Glomerular endothelial cell (primary cell): ENCODE measurements around the gene ELAVL4. TPM values are rescaled to one million over a fixed set of nuclear protein-coding genes. Genes with fewer than 3 reads are reported as not detected.

Experiments used
- DNase-seq: peaks from one replicate; pipeline ENCODE4 v3.0.0-alpha.2; 2011; ENCODE audit warnings: low read depth, low spot score; ENCODE audit errors: extremely low read depth
- total RNA-seq: library from RNA; depleted of rRNA; stranded (reverse); fragments of >200 nt; gene quantifications from 2 replicates; pipeline ENCODE4 v1.2.3, GENCODE V29; 2015

The ELAVL4 gene
- total RNA-seq, 1 donor from 2014 or later = not detected

GRCh38 chr1:50175719-50176639 lies 67.3 kb downstream of the ELAVL4 start:
- no peak for DNase-seq

- DNase-seq = no peak
These were observed 69.3 kb downstream of the ELAVL4 start for GRCh38 chr1:50177994-50178393.

- no peak for DNase-seq
These were observed 70.9 kb downstream of the ELAVL4 start for GRCh38 chr1:50179639-50180038.

GRCh38 chr1:50180367-50180766 lies 71.6 kb downstream of the ELAVL4 start:
- DNase-seq = no peak

GRCh38 chr1:50181027-50181663 lies 72.4 kb downstream of the ELAVL4 start:
- no peak for DNase-seq

GRCh38 chr1:50183378-50184133 lies 74.8 kb downstream of the ELAVL4 start:
- DNase-seq = no peak

- DNase-seq = no peak
These were observed 80.6 kb downstream of the ELAVL4 start for GRCh38 chr1:50189369-50189768.

GRCh38 chr1:50193002-50193401 lies 84.3 kb downstream of the ELAVL4 start:
- no peak for DNase-seq

GRCh38 chr1:50195205-50195604 lies 86.5 kb downstream of the ELAVL4 start:
- no peak for DNase-seq

- no peak for DNase-seq
These were observed 87.4 kb downstream of the ELAVL4 start for GRCh38 chr1:50196081-50196480.

GRCh38 chr1:50197216-50197615 lies 88.5 kb downstream of the ELAVL4 start:
- DNase-seq = no peak

- no peak for DNase-seq
These were observed 99.6 kb downstream of the ELAVL4 start for GRCh38 chr1:50208315-50208714.

GRCh38 chr1:50208756-50209155 lies 100.0 kb downstream of the ELAVL4 start:
- DNase-seq = no peak

- DNase-seq = no peak
These were observed 101.0 kb downstream of the ELAVL4 start for GRCh38 chr1:50209749-50210148.

GRCh38 chr1:50213505-50213904 lies 104.8 kb downstream of the ELAVL4 start:
- no peak for DNase-seq

- DNase-seq = no peak
These were observed 106.0 kb downstream of the ELAVL4 start for GRCh38 chr1:50214717-50215116.

- no peak for DNase-seq
These were observed 109.8 kb downstream of the ELAVL4 start for GRCh38 chr1:50218344-50219120.

GRCh38 chr1:50228871-50229384 lies 120.2 kb downstream of the ELAVL4 start:
- DNase-seq = no peak

GRCh38 chr1:50231209-50231608 lies 122.5 kb downstream of the ELAVL4 start:
- no peak for DNase-seq

GRCh38 chr1:50232336-50232735 lies 123.6 kb downstream of the ELAVL4 start:
- DNase-seq = no peak
